Stimulated activated CD8-positive, alpha-beta memory T cell treated with anti-CD3 and anti-CD28 coated beads, Interleukin-12 subunit alpha, Interleukin-12 subunit beta, amount 100 ng/mL, for 1 hour (primary cell): ENCODE data around the gene ZSWIM4.
A peak's percentile ranks its signal among the peaks of the same experiment; 100 is the strongest.
"Not testable (repeated sequence)": the region's sequence is repeated elsewhere in the genome, so short reads cannot be mapped to it uniquely, and the experiment has no call there.

ENCODE experiments used
- DNase-seq: peaks from one replicate; pipeline ENCODE4 v3.0.0-alpha.2; 2020; ENCODE audit warnings: low read depth

ZSWIM4 gene

GRCh38 chr19:13794757-13795589 lies at the start of gene ZSWIM4:
TSS of gene ZSWIM4 (plus strand) at chr19:13795443. CDS start at chr19:13795649, 206 bp downstream.
- DNase-seq = peak; percentile 88

GRCh38 chr19:13747098-13747453 lies 48.2 kb upstream of the ZSWIM4 start:
- DNase-seq = no peak

GRCh38 chr19:13748169-13748828 lies 46.9 kb upstream of the ZSWIM4 start:
- DNase-seq = no peak

GRCh38 chr19:13751436-13751835 lies 43.8 kb upstream of the ZSWIM4 start:
- DNase-seq = no peak

- not testable (repeated sequence) for DNase-seq
These were observed 41.6 kb upstream of the ZSWIM4 start for GRCh38 chr19:13753622-13754021.

GRCh38 chr19:13756210-13756609 lies 39.0 kb upstream of the ZSWIM4 start:
- DNase-seq = no peak

GRCh38 chr19:13757805-13758772 lies 37.2 kb upstream of the ZSWIM4 start:
- DNase-seq = no peak

GRCh38 chr19:13758795-13759194 lies 36.4 kb upstream of the ZSWIM4 start:
- no peak for DNase-seq

- no peak for DNase-seq
These were observed 33.8 kb upstream of the ZSWIM4 start for GRCh38 chr19:13761423-13761822.

GRCh38 chr19:13762635-13763235 lies 32.5 kb upstream of the ZSWIM4 start:
- DNase-seq = no peak

GRCh38 chr19:13763265-13763664 lies 32.0 kb upstream of the ZSWIM4 start:
- DNase-seq = no peak

- DNase-seq = peak; percentile 47
These were observed 31.0 kb upstream of the ZSWIM4 start, which contains the start of gene MRI1 for GRCh38 chr19:13764101-13764807. TSS of gene MRI1 (plus strand) at chr19:13764522. CDS start at chr19:13764589, 67 bp downstream.

GRCh38 chr19:13764821-13765394 lies 30.3 kb upstream of the ZSWIM4 start:
- no peak for DNase-seq

- no peak for DNase-seq
These were observed 29.7 kb upstream of the ZSWIM4 start for GRCh38 chr19:13765395-13766094.

- DNase-seq = no peak
These were observed 29.2 kb upstream of the ZSWIM4 start for GRCh38 chr19:13766095-13766481.

- DNase-seq = no peak
These were observed 26.7 kb upstream of the ZSWIM4 start for GRCh38 chr19:13768510-13768909.

- DNase-seq = no peak
These were observed 25.1 kb upstream of the ZSWIM4 start for GRCh38 chr19:13770013-13770635.

GRCh38 chr19:13774217-13775191 lies 20.7 kb upstream of the ZSWIM4 start, which contains the start of gene C19orf53:
TSS of gene C19orf53 (plus strand) at chr19:13774456. CDS start at chr19:13774478, 22 bp downstream.
- DNase-seq = peak; percentile 77
